ENCODE measurements around the gene KAZN.

KAZN gene

DNA sequence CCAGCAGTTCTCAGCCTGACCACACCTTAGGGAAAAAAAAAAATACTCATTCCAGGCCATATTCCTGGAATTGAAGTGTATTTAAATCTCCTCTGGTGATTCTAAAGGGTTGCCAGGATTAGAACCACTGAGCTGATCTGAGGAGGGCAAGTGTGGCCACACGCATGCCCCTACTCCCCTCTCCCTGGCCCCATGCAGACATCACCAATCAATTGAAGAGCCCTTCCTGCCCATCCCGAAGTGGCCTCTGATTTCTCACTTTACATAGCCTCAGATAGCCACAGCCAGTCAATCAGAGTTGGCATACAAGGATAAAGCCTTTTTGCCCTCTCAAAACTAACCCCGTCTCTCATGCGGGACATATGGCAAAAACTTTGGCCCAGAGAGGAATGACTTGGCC lies 470.5 kb downstream of the KAZN start:
- H3K27me3 ChIP-seq (replicated peaks; ENCODE audit: control insufficient read depth, insufficient read depth, low read length) = no peaks in the 10 kb centered on the region
- TF ChIP-seq, protein P1, sequence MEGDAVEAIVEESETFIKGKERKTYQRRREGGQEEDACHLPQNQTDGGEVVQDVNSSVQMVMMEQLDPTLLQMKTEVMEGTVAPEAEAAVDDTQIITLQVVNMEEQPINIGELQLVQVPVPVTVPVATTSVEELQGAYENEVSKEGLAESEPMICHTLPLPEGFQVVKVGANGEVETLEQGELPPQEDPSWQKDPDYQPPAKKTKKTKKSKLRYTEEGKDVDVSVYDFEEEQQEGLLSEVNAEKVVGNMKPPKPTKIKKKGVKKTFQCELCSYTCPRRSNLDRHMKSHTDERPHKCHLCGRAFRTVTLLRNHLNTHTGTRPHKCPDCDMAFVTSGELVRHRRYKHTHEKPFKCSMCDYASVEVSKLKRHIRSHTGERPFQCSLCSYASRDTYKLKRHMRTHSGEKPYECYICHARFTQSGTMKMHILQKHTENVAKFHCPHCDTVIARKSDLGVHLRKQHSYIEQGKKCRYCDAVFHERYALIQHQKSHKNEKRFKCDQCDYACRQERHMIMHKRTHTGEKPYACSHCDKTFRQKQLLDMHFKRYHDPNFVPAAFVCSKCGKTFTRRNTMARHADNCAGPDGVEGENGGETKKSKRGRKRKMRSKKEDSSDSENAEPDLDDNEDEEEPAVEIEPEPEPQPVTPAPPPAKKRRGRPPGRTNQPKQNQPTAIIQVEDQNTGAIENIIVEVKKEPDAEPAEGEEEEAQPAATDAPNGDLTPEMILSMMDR (IDR thresholded peaks at IDR 0.05; ENCODE audit: insufficient read depth, low read length, poor library complexity, severe bottlenecking) = no peak
- DNase-seq (ENCODE audit: extremely low read depth, insufficient read length) = no peak

DNA sequence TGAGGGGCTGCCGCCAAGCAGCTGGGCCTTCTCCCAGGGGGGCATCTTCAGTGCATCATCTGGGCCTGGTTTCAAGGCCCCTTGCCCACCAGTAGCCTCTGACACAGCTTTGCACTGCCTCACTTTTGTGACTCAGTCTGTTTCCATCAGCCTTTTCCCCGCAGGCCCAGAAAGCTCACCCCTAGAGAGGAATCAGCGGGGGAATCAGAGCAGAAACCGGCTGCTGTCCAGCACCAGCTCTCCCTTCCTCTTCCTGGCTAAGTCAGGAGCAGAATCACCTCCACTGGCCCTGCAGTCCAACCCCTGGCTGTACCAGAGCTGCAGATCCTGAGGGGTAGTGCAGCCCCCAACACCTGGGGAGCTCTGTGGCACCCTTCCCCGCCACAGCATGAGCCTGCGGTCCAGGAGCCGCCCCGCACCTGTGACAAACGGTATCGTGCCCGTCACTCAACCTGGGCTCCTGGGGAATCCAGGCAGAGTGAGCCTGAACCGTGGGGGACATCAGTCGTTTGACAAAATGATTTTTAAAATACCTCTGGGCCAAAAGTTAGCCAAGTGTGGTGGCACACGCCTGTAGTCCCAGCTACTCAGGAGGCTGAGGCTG lies 471.8 kb downstream of the KAZN start:
- no peaks in the 10 kb centered on the region for H3K36me3 ChIP-seq (ENCODE audit: control insufficient read depth, insufficient read depth, low read length)
- no peak overlapping the region for H3K4me3 ChIP-seq (replicated peaks; ENCODE audit: low read depth, low read length)
- no peak for DNase-seq (ENCODE audit: extremely low read depth, insufficient read length)
- H3K27me3 ChIP-seq (replicated peaks; ENCODE audit: control insufficient read depth, insufficient read depth, low read length) = no peaks in the 10 kb centered on the region
- TF ChIP-seq, protein P1 (IDR thresholded peaks at IDR 0.05; ENCODE audit: insufficient read depth, low read length, poor library complexity, severe bottlenecking) = no peak

More for the DNA sequence above, 470.5 kb downstream of the KAZN start:
- H3K4me3 ChIP-seq (replicated peaks; ENCODE audit: low read depth, low read length) = no peak overlapping the region
- no peaks in the 10 kb centered on the region for H3K36me3 ChIP-seq (ENCODE audit: control insufficient read depth, insufficient read depth, low read length)

DNA sequence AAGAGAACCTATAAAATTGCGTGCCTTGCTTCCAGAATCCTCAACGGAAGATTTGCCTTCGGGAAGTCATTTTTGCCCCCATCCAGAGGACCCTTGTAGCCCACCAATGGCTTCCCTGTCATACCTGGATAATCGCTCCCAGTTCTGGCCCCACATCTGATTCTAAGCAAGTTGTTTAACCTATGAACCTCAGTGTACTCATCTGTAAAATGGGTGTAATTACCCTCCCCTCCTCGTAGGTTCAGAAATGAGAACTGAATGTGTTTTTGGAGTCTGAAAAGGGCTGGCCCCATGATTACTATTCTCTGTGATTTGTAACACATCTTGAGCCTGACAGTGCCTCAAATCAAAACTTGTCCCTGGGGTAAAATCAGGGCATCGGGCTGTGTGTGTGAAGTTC lies 473.5 kb downstream of the KAZN start:
- DNase-seq (ENCODE audit: extremely low read depth, insufficient read length) = no peak
- Histone ChIP-seq H3K27me3 (replicated peaks; ENCODE audit: control insufficient read depth, insufficient read depth, low read length) (no peaks in the 10 kb centered on the region), H3K4me3 (replicated peaks; ENCODE audit: low read depth, low read length) (no peak overlapping the region), H3K36me3 (ENCODE audit: control insufficient read depth, insufficient read depth, low read length) (no peaks in the 10 kb centered on the region)
- TF ChIP-seq, protein P1 (IDR thresholded peaks at IDR 0.05; ENCODE audit: insufficient read depth, low read length, poor library complexity, severe bottlenecking) = no peak

DNA sequence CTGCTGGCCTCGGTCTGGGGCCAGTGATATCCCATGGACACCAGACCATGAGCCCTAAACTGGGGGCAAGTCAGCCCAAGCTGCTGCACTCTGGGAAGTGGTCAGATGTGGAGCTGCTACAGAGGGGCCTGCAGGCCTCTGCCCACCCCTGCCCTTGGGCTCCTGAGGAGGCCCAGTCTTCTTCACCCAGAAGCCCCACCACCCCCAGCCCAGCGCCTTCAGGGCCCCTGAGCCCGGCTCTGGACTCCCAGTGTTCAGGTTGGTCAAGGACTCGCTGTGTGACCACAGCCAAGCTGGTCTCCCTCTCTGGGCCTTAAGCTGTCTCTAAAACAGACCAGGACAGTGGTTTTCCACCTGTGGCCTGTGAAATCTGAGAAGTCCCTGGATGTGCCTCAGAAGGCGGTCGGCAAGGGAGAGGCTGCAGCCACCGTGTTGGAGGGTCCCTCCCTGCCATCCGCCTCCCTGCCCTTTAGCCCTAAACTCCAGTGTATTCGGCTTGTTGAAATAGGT lies 475.4 kb downstream of the KAZN start:
- Histone ChIP-seq H3K36me3 (ENCODE audit: control insufficient read depth, insufficient read depth, low read length) (no peaks in the 10 kb centered on the region), H3K27me3 (replicated peaks; ENCODE audit: control insufficient read depth, insufficient read depth, low read length) (no peaks in the 10 kb centered on the region), H3K4me3 (replicated peaks; ENCODE audit: low read depth, low read length) (no peak overlapping the region)
- TF ChIP-seq, protein P1 (IDR thresholded peaks at IDR 0.05; ENCODE audit: insufficient read depth, low read length, poor library complexity, severe bottlenecking) = no peak
- DNase-seq (ENCODE audit: extremely low read depth, insufficient read length) = no peak

DNA sequence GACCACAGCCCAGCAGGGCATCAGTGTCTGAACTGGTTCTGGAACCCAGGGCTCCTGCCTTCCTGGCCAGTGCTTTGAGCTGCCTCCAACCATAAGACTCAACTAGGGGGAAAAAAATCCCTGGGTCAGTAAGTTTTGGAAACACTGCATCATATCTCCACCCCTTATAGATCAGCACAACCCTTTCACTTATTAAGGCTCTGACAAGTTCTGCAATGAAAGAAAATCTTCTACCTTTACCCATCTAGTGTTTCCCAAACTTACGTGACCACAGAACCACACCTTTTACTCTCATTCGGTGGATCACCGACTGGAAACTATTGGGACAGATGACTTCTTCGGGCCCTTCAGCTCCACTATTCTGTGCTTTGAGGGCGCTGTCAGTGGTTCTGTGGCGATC lies 476.7 kb downstream of the KAZN start:
- DNase-seq (ENCODE audit: extremely low read depth, insufficient read length) = no peak
- TF ChIP-seq, protein P1 (IDR thresholded peaks at IDR 0.05; ENCODE audit: insufficient read depth, low read length, poor library complexity, severe bottlenecking) = no peak
- Histone ChIP-seq H3K4me3 (replicated peaks; ENCODE audit: low read depth, low read length) (no peak overlapping the region), H3K36me3 (ENCODE audit: control insufficient read depth, insufficient read depth, low read length) (no peaks in the 10 kb centered on the region), H3K27me3 (replicated peaks; ENCODE audit: control insufficient read depth, insufficient read depth, low read length) (no peaks in the 10 kb centered on the region)

DNA sequence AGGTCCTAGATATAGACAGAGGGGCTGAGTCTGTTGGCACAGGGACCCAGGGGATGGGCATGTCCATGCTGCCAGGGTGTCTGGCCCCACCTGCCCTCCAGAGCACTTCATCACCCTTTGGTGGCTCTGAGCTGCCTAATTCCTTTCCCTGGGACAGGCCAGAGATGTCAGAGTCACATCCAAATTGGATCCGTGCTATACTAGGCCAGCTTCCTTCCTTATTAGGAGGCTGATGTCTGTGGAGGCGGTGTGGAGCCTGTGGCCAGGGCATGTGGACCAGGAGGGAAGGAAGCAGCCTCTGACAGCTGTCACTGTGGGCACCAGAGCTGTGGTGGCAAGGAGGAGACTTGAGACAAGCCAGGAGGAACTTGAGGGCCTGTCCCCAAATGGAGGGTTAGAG lies 477.3 kb downstream of the KAZN start:
- DNase-seq (ENCODE audit: extremely low read depth, insufficient read length) = no peak
- Histone ChIP-seq H3K4me3 (replicated peaks; ENCODE audit: low read depth, low read length) (no peak overlapping the region), H3K27me3 (replicated peaks; ENCODE audit: control insufficient read depth, insufficient read depth, low read length) (no peaks in the 10 kb centered on the region), H3K36me3 (ENCODE audit: control insufficient read depth, insufficient read depth, low read length) (no peaks in the 10 kb centered on the region)
- TF ChIP-seq, protein P1 (IDR thresholded peaks at IDR 0.05; ENCODE audit: insufficient read depth, low read length, poor library complexity, severe bottlenecking) = no peak
